AG09309 (cell line): ENCODE measurements around the gene MYH9.

ENCODE experiments used
- DNase-seq: peaks from one replicate; pipeline ENCODE4 v3.0.0-alpha.2; 2010; ENCODE audit warnings: low read depth
- H3K4me3 ChIP-seq: 2 replicates; pipeline ENCODE4 v1.5.1; 2011; ENCODE audit warnings: mild to moderate bottlenecking, low read depth, low read length, moderate library complexity; ENCODE audit not compliant: control insufficient read depth
- TF ChIP-seq, protein P1 (sequence below): IDR thresholded peaks from 2 replicates; pipeline ENCODE4 v1.5.1; 2011; ENCODE audit warnings: mild to moderate bottlenecking, low read depth, low read length, inconsistent platforms; ENCODE audit not compliant: insufficient read depth, control insufficient read depth; ENCODE audit errors: missing control alignments

The MYH9 gene

GRCh38 chr22:36296690-36297089 is 91.1 kb downstream of the MYH9 start:
- H3K4me3 ChIP-seq: no peak overlapping the region
- TF ChIP-seq, protein P1, sequence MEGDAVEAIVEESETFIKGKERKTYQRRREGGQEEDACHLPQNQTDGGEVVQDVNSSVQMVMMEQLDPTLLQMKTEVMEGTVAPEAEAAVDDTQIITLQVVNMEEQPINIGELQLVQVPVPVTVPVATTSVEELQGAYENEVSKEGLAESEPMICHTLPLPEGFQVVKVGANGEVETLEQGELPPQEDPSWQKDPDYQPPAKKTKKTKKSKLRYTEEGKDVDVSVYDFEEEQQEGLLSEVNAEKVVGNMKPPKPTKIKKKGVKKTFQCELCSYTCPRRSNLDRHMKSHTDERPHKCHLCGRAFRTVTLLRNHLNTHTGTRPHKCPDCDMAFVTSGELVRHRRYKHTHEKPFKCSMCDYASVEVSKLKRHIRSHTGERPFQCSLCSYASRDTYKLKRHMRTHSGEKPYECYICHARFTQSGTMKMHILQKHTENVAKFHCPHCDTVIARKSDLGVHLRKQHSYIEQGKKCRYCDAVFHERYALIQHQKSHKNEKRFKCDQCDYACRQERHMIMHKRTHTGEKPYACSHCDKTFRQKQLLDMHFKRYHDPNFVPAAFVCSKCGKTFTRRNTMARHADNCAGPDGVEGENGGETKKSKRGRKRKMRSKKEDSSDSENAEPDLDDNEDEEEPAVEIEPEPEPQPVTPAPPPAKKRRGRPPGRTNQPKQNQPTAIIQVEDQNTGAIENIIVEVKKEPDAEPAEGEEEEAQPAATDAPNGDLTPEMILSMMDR: no peak
- no peak for DNase-seq

- no peak overlapping the region for H3K4me3 ChIP-seq
- DNase-seq: no peak
- TF ChIP-seq, protein P1: no peak
Measured at GRCh38 chr22:36295247-36295646, 92.5 kb downstream of the MYH9 start.

- no peak overlapping the region for H3K4me3 ChIP-seq
- DNase-seq: no peak
- TF ChIP-seq, protein P1: no peak
Measured at GRCh38 chr22:36294801-36295200, 93.0 kb downstream of the MYH9 start.

- TF ChIP-seq, protein P1: no peak
- DNase-seq: no peak
- no peak overlapping the region for H3K4me3 ChIP-seq
Measured at GRCh38 chr22:36294293-36294620, 93.5 kb downstream of the MYH9 start.

GRCh38 chr22:36293606-36294292 is 94.0 kb downstream of the MYH9 start:
- no peak overlapping the region for H3K4me3 ChIP-seq
- TF ChIP-seq, protein P1: no peak
- no peak for DNase-seq

DNA sequence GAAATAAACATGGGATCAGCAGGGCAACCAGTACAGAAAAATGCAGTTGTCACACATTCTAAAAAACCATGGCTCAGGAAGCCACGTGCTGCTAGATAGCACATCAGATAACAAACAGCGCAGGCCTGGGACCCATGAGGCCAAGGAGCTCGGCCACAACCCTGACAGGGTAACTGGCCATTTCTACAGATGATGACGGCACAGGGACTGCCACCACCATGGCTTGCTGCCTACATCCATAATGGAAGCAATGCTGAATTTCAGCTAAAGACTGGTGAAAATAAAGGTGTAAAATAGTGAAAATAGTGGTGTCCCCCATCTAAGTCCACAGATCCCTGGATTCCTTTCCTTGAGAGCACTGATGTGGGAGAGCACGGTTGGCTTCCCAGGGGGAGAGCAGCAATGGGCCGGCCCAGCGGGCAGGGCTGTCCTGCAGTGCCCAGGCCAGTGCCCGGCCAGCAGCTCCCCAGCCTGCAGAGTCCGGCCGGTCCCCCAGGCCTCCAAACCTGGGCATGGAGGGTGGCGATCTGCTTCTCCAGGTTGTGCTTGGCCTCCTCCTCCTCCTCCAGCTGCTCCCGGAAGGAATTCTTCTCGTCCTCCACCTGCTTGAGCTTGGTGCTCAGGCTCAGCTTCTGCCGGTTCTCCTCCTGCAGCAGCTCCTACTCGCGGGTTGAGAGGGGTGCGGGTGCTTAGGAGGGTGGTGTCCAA is 94.8 kb downstream of the MYH9 start:
- TF ChIP-seq, protein P1: no peak
- no peak for DNase-seq
- H3K4me3 ChIP-seq: no peak overlapping the region
